Measurements from ENCODE around the gene ITPK1.

Gene ITPK1

DNA sequence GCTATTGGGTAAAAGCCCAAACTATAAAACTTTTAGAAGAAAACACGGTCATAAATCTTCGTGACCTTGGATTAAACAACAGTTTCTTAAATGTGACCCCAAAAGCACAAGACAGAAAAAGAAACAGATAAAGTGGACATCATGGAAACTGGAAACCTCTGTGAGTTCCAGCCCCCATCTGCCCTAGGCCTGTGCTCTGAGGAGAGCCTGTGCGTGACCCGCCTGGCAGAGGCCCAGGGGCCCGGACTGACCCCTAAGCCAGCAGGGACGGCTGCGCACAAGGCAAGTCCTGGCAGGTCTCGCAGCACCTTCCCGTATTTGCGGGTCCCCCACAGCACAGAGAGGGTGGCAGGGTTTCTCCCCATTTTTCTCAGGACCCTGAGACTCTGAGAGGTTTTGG, 116.8 kb downstream of the ITPK1 start (continued):
- TF ChIP-seq ZNF426 (tag by site-specific recombination; IDR thresholded peaks at IDR 0.05): no peak
- TF ChIP-seq, protein P1, sequence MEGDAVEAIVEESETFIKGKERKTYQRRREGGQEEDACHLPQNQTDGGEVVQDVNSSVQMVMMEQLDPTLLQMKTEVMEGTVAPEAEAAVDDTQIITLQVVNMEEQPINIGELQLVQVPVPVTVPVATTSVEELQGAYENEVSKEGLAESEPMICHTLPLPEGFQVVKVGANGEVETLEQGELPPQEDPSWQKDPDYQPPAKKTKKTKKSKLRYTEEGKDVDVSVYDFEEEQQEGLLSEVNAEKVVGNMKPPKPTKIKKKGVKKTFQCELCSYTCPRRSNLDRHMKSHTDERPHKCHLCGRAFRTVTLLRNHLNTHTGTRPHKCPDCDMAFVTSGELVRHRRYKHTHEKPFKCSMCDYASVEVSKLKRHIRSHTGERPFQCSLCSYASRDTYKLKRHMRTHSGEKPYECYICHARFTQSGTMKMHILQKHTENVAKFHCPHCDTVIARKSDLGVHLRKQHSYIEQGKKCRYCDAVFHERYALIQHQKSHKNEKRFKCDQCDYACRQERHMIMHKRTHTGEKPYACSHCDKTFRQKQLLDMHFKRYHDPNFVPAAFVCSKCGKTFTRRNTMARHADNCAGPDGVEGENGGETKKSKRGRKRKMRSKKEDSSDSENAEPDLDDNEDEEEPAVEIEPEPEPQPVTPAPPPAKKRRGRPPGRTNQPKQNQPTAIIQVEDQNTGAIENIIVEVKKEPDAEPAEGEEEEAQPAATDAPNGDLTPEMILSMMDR (tag by site-specific recombination; IDR thresholded peaks at IDR 0.05): no peak

DNA sequence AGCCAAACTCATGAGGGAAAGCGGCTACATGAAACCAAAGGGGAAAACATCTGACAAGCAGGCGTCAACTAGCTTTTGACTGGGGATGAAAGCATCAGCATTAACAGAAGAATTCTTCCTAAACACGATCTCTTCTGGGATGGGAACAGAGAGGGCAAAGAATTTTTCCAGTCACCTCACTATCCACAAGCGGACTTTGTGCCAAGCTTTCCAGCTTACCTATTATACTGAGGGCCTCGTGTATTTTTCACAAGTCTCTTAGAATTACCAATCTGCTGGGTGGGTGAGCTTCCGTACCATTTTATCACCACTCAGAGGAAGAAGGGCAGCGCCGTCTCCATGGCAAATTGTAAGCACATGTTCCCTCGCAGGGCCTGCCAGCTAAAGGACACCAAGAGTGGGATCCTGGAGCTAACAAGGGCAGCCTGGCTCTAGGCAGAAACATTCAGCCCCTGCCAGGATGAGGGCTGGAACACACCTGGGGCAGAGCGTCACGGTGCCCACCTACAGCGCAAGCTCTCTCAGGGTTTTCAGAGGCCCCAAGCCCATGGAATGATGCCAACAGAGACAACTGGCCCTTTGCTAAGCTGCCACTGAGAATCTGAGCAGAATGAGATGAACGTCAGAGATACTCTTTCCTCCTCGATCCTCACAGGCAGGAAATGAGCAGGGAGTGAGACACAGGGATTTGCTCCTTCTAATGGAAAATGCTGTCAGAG, 118.2 kb downstream of the ITPK1 start:
- POLR2A ChIA-PET: no interaction called here
- no peak overlapping the region for H3K27ac ChIP-seq (ENCODE audit: extremely low read depth, low read depth, low read length)
- H3K4me3 ChIP-seq (ENCODE audit: low read depth, low read length): no peak overlapping the region
- H3K36me3 ChIP-seq (ENCODE audit: control insufficient read depth in 2 of 2, insufficient read depth in 1 of 2, low read length in 2 of 2): peaks cover 0 to 13% of the 10 kb centered on the region in 2 experiments; a peak in 1 of 3 replicates
- TF ChIP-seq, protein P2, sequence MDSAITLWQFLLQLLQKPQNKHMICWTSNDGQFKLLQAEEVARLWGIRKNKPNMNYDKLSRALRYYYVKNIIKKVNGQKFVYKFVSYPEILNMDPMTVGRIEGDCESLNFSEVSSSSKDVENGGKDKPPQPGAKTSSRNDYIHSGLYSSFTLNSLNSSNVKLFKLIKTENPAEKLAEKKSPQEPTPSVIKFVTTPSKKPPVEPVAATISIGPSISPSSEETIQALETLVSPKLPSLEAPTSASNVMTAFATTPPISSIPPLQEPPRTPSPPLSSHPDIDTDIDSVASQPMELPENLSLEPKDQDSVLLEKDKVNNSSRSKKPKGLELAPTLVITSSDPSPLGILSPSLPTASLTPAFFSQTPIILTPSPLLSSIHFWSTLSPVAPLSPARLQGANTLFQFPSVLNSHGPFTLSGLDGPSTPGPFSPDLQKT (IDR thresholded peaks at IDR 0.05; ENCODE audit: borderline replicate concordance, low read depth, low read length): no peak
- TF ChIP-seq ZNF624 (tag by site-specific recombination; IDR thresholded peaks at IDR 0.05) (no peak), ZNF629 (tag by site-specific recombination; IDR thresholded peaks at IDR 0.05) (no peak), ZNF274 (IDR thresholded peaks at IDR 0.05; ENCODE audit: low read length) (no peak), ZNF274 (tag by site-specific recombination; IDR thresholded peaks at IDR 0.05; ENCODE audit: borderline replicate concordance) (no peak), ZNF132 (tag by site-specific recombination; IDR thresholded peaks at IDR 0.05; ENCODE audit: borderline replicate concordance) (no peak), ZEB2 (tag by site-specific recombination; IDR thresholded peaks at IDR 0.05) (no peak), ZNF670 (tag by site-specific recombination; IDR thresholded peaks at IDR 0.05; ENCODE audit: low read depth) (no peak), ZNF585B (tag by site-specific recombination; IDR thresholded peaks at IDR 0.05) (no peak)
- TF ChIP-seq, protein P3, sequence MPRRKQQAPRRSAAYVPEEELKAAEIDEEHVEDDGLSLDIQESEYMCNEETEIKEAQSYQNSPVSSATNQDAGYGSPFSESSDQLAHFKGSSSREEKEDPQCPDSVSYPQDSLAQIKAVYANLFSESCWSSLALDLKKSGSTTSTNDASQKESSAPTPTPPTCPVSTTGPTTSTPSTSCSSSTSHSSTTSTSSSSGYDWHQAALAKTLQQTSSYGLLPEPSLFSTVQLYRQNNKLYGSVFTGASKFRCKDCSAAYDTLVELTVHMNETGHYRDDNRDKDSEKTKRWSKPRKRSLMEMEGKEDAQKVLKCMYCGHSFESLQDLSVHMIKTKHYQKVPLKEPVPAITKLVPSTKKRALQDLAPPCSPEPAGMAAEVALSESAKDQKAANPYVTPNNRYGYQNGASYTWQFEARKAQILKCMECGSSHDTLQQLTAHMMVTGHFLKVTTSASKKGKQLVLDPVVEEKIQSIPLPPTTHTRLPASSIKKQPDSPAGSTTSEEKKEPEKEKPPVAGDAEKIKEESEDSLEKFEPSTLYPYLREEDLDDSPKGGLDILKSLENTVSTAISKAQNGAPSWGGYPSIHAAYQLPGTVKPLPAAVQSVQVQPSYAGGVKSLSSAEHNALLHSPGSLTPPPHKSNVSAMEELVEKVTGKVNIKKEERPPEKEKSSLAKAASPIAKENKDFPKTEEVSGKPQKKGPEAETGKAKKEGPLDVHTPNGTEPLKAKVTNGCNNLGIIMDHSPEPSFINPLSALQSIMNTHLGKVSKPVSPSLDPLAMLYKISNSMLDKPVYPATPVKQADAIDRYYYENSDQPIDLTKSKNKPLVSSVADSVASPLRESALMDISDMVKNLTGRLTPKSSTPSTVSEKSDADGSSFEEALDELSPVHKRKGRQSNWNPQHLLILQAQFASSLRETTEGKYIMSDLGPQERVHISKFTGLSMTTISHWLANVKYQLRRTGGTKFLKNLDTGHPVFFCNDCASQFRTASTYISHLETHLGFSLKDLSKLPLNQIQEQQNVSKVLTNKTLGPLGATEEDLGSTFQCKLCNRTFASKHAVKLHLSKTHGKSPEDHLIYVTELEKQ (tag by site-specific recombination; IDR thresholded peaks at IDR 0.05; ENCODE audit: borderline replicate concordance): no peak
- H3K9me3 ChIP-seq (ENCODE audit: control insufficient read depth, insufficient read depth, low read depth, low read length): no peaks in the 10 kb centered on the region
- CTCF ChIA-PET: interaction anchor here (1.0 to 1.1 kb wide), 2 partner anchors 115 to 122 kb away, joined by 3 read pairs; no protein-coding TSS in a partner anchor
- H3K4me1 ChIP-seq (ENCODE audit: control insufficient read depth, insufficient read depth, low read length): no peaks in the 10 kb centered on the region

DNA sequence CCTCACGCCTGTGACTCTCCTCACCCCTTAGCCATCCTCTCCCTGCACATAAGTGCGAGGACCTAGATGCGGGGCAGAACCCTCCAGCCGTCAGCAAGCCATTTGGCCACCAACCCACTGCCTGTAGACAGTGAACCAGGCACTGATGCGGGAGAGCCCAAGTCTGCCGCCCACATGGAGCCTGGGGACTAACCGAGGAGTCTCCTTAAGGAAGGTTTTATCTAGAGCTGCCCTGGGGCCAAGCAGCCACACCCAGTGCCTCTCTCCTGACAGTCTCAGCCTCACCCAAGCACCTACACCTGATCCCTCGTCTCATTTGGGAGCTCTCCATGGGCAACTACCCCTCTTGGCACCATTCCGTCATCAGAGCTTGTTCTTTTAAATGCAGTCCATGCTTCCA, 120.1 kb downstream of the ITPK1 start:
- CTCF ChIA-PET: interaction anchor here (0.5 kb wide), 1 partner anchor 179 kb away, joined by 3 read pairs; no protein-coding TSS in a partner anchor

More for the DNA sequence above, 120.1 kb downstream of the ITPK1 start:
- Histone ChIP-seq H3K36me3 (ENCODE audit: control insufficient read depth in 2 of 2, insufficient read depth in 1 of 2, low read length in 2 of 2) (peaks cover 0 to 13% of the 10 kb centered on the region in 2 experiments; a peak in 1 of 3 replicates), H3K27ac (ENCODE audit: extremely low read depth, low read depth, low read length) (no peak overlapping the region), H3K9me3 (ENCODE audit: control insufficient read depth, insufficient read depth, low read depth, low read length) (no peaks in the 10 kb centered on the region), H3K4me3 (ENCODE audit: low read depth, low read length) (no peak overlapping the region), H3K4me1 (ENCODE audit: control insufficient read depth, insufficient read depth, low read length) (no peaks in the 10 kb centered on the region)
- POLR2A ChIA-PET: no interaction called here
- TF ChIP-seq ZNF138 (tag by site-specific recombination; IDR thresholded peaks at IDR 0.05; ENCODE audit: borderline replicate concordance) (no peak), ZFHX2 (tag by site-specific recombination; conservative IDR thresholded peaks at IDR 0.05) (0 out of 2 replicates have a peak, but pooled peaks have one; percentile 11)
